Renal pelvis (tissue), 4 donors: ENCODE data around the gene OSBPL6. TPM values are rescaled to one million over a fixed set of nuclear protein-coding genes. Genes with fewer than 3 reads are reported as not detected.

Experiments
- DNase-seq: peaks from one replicate; pipeline ENCODE4 v3.0.0-alpha.2; 2013
- polyA plus RNA-seq, 3 donors: library from polyadenylated mRNA; unstranded; fragments of 120-200 nt; gene quantifications; one replicate each; pipeline ENCODE4 v1.2.1, GENCODE V29; 2013; ENCODE audit not compliant: insufficient read length in 3 of 3

OSBPL6 gene
- polyA plus RNA-seq, 3 donors = 6.0 to 6.9 (median 6.5) TPM

DNA sequence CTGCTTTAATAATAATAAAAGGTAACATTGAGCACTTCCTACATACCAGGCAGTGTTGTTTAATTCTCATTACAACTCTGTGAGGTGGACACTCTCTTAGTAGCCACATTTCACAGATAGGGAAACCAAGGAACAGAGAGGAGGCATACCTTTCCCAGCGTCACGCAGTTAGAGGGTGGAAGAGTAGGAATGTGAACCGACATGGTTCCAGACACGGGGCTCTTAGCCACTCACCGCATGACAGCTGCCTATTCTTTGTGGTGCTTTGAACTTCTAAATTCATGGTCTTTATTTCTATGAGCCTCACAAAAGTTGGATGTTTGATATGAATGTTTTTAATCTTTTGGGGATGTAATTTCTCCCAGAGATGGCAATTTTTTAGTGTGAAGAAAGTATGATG, 76.0 kb downstream of the OSBPL6 start:
- no peak for DNase-seq

DNA sequence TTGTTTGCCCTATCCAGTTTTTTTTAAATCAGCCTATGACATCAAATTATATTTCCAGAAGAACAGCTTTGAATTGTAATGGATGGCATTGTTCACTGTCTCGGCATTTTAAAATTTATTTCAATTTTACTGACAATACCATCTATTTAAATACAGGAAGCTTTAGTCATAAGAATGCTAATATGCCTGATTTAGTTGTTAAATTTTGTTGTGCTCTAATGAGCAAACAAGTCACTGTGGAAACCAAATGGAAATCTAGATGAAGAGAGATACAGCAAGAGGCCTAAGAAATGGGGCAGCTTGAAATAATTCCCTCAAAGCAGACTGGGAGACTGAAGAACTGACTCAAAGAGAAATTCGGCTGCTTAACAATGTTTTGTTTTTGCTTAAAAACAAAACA, 76.8 kb downstream of the OSBPL6 start:
- DNase-seq = no peak

DNA sequence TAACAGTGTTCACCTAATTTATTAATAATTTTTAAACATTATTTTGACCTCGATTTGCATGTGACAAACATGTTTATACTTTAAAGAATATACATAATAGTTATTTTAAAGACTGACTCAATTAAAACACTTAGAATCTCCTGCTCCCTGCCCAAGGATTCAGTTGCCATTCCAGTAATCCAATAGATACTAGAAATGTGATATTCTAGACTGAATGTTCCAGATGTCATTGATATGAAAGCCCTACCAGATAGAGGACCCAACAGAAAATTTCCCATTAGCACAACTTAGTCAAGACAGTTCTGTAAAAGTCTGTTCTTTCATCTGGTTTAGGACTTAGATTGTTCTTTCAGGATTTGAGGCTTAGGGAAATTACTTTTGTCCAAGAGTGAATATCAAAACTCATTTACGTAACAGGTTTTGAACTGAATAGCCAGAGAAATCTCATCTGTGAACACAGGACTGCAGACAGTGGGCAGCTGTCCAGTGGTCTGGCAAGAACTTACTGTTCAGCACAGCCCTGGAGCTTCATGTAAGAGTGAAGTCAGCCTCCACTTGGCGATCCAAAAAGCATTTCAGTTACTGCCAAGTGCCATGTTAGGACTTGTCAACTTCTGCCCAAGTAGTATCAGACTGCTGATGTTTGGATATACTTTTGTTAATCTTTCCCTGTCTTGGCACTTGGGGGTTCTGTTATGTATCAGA, 77.5 kb downstream of the OSBPL6 start:
- DNase-seq = no peak

DNA sequence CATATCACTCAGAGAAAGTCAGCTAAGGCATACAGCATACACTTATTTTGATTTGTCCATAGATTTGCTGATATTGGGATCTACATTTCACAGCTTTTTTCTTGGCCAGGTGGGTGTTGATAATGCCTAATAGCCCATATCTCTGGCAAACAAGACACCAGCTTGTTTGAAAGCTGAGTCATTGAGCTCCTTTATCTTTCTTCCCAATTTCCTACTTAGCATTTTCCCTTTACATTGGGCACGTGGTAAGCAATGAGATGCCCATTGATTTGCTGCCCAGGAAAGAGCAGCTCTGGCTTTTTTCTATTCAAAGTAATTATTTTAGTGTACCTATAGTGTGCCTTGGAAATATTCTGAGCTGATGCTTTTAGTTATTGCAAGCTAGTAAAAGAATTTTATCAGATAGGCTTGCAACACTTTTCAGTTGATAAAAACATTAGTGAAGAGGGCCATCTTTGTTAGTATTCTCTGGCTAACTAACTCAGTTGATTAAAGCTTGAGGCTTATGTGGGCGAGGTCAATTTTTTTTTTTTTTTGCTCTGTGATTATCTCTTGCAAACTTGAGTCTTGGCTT, 79.6 kb downstream of the OSBPL6 start:
- no peak for DNase-seq

DNA sequence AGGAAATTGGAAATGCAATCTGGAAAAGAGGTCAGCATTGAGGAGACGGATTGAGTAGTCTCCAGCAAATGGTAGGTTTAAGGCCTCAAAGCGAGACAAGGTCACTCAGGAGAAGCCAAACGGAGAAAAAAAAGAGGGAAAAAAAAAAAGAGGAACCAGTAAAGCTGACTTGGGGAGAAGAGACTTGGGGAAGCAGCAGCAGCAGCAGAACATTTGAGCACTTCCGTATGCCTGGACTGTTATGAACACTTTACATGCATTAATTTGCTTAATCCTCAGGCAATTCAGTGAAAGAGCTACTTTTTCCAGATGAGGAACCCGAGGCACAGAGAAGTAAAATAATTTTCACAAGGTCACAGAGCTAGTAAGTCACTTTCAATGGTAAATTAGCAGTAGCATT, 81.3 kb downstream of the OSBPL6 start:
- no peak for DNase-seq

DNA sequence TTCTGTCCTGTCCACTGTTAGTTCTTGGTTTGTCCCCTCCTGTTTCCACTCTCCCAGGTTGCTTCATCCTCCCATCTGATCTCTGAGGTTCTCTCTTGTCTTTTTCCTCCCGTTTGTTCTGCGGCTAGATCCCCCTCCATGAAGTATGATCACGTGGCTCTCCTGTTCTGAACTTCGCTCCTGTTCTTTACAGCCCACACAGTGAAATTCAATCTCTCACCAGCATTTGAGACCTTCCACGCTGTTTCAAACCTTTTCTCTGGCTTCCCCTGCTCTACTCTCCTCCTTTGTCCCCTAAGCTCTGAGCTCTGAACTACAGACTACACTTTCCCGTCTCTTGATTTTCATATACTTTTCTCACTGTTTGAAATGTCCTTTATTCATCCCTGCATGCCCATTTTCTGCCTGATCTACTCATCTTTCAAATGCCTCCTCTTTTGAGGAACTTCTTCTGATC, 83.5 kb downstream of the OSBPL6 start:
- DNase-seq = no peak

DNA sequence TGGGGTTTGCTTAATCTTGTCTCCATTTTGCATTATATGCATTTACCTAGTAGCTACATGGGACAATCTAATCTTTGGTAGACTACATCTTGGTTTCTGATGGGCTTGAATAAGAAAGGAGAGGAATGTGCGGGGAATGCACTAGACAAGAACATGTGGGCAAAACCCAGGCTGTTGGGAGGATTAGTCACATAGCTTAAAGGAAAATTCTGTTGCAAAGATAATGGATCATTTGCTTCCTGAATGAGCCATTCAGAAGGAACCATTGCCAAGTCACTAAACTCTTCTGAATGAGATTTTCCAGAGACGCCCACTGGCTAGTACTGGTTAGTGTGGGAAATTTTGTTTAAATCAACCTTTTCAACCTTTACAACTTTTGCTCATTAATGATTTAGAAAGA, 84.8 kb downstream of the OSBPL6 start:
- no peak for DNase-seq

DNA sequence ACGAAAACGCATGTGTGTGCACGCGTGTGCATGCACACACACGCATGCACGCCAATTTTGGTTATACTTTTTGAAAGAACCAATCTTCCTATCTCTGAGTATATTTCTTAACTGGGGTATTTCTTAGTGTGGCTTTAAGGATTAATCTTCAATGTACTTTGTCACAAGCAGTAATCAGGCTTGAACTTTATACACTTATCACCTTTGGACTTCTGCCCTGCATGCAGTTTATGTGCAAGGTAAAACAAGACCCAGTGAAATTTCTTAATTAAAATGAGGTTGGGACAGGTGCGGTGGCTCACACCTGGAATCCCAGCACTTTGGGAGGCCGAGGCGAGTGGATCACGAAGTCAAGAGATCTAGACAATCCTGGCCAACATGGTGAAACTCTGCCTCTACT, 85.3 kb downstream of the OSBPL6 start:
- no peak for DNase-seq

DNA sequence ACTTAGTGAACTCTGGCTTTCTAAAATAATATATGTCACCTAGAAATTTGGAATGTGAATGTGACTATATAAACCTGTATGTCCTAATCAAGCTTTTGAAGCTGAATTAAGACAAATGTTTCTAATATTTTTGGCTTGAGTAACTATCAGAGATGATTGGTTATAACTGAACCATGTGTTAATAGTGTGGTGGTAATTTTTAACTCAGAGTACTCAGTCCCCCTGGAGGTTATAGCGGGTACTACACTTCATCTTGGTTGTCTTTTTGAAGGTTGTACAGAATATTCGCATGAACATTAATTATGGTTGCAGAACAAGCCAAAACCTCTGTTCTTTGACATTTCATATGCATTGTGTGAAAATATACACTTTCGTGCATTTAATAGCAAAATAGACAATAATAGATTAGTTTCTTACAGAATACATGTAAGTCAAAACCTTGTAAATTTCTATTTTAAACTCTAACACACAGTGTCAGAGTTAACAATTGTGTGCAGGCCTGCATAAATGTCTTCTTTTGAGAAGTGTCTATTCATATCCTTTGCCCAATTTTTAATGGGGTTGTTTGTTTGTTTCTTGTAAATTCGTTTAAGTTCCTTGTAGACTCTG, 86.0 kb downstream of the OSBPL6 start:
- DNase-seq = no peak

DNA sequence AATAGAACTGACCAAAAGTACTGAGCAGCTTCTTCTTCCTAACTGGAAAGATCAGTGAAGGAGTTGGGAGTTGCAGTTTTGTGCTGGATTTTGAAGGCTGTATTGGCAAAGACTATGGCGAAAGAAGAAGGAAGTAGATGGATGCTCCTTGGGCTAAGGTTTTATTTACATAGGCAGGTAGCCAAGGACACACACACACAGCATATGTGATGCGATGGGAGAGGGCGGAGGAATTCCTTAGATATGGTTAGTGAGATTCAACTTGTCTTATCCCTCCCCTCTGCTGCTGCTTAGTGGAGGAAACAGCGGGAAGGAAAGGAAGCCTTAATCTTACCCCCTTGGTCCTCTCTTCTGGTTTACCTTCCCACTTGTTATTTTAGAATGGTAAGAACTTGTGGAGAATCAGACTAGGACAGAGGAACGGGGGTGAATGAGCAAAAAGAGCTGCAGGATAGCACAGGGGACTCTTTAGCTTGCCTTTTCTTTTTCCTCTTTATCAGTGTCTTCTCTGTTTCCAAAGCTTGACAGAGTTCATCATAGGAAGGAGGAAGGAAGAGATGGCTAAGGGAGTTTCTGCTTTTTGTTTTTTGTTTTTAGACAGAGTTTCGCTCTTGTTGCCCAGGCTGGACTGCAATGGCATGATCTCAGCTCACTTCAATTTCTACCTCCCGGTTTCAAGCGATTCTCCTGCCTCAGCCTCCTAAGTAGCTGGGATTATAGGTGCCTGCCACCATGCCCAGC, 87.9 kb downstream of the OSBPL6 start:
- DNase-seq = no peak

DNA sequence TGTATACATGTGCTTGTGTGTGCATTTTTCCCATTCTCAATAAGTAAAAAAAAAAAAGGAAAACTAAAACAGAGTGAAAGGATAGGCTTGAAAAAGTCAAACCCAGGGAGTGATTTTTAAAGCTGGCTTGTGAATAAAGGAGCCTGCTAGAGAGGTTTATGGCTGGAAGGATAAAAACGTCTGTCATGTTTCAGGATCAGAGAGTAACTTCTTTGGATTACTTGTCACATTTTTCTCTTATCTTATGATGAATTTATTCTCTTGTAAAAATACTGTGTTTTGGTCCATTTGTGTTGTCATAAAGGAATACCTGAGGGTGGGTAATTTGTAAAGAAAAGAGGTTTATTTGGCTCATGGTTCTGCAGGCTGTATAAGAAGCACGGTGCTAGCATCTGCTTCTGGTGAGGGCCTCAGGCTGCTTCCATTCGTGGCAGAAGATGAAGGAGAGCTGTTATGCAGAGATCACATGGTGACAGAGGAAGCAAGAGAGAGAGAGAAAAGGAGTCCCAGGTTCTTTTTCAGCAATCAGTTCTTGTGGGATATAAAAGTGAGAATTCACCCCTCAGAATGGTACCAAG, 89.1 kb downstream of the OSBPL6 start:
- no peak for DNase-seq

DNA sequence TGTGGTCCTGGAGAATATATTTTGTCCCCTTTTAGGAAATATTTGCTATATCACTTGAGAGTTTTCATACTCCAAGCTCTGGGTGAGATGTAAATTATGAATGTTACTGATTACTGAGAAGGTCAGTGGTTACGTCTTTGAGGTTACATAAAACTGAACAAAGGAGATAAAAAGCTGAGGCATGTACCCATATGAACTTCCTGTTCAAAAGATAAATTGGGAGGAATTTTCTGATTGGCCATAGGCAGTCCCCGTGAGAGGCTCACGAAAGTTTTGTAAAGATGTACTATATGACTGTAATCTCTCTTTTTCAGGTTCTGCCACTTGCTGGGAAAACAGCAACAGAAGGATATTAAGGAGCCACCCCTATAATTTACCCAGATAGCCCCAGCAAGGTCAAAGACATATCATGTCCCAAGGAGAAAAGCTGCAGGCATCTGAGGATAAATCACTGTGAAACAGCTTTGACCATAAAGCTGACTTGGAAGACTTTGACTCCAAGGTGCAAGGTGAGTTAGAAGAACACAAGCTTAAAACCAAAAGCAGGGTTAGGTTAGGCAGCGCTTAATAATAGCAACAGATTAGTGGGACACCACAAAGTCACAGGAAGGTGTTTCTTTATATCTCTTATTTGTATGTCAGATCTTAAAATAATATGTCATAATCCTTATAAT, 90.4 kb downstream of the OSBPL6 start:
- DNase-seq = no peak

DNA sequence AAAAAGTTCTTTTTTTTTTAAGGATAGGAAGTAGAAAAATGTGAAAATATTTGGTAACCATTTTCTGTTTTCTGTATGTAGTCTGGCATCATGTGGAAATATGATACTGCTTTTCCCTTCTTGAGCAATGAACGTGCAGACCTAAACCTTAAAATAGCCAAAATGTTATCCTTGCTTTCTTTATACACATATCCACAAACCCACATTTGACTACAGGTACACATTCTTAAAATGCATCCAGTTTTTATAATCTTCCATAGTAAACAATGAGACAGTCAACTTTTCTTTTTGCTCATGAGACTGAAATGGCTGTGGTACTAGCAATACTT, 90.9 kb downstream of the OSBPL6 start:
- no peak for DNase-seq

DNA sequence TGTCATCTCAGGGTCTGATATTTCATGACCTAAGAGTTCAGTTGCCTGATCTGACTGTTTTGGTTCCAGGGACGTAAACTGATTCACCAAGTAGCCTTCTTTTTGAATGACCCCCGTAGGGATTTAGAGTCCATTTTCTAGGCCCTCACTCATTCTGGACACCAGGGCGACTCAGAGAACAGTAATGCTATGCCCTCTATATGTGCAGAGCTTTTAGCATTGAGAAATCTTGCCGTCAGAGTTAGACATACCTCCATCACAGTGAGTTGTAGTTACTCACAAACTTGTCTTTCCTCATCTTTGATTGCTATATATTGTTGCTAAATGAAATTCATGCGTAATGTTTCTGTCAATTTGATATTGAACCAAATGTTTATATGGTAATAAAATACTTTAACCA, 92.3 kb downstream of the OSBPL6 start:
- DNase-seq = no peak

DNA sequence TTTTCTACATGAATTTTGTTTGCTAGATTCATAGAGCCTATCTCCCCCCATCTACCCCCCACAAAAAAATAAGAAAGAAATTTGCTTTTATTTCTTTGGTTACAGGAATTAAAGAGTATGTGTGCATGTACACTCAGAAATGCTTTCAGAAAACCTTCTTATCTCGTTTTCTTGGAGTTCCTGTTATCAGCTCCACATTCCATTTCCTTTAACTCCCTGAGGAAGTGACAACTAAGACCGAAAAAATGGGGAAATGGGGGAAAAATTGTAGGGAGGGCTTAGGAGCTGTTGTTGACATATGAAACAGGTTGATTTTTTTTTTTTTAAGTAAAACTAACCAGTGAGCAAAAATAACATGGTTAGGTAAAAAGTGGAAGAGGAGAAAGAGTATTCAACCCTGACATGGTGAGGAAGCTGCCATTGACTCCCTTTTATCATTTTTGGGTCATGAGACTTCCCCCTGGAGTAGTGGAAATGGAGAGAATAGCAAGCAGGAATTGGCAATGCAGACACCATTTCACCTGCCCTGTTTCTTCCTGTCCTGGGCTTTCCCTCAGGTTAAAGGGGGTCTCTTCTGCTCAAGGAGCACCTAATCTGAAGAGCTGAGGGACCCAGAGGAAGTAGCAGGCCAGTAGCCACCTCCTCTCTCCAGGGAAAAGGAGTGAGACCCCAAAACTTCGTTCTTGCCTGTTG, 93.5 kb downstream of the OSBPL6 start:
- no peak for DNase-seq

DNA sequence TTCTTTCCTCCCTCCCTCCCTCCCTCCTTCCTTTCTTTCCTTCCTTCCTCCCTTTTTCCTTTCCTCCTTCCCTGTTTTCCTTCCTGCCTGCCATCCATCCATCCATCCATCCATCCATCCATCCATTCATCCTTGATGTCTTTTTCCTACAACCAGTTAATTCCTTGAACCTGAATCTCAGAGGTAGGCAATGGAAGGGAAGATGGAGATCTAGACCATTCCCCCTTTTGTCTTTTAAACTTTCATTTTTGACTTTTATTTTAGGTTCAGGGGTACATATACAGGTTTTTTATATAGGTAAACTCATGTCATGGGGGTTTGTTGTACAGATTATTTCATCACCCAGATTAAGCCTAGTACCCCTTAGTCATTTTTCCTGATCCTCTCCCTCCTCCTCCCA, 97.4 kb downstream of the OSBPL6 start:
- no peak for DNase-seq

DNA sequence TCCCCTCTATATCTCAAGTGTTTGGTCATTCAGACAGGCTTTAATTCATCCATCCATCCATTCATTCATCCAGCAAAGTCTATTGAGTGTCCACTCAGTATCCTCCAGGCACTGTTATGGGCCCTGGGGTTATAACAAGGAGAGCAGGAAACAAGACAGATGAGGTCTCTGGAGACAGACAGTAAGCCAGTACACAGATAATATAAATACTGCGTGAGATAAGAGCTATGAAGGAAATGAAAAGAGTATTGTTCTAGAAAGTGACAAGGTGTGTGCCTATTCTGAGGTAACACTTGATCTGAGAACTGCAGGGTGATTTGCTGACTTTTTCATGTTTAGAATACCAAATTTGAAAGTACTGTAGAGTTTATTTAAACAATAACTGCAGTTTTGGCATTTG, 98.3 kb downstream of the OSBPL6 start:
- no peak for DNase-seq

DNA sequence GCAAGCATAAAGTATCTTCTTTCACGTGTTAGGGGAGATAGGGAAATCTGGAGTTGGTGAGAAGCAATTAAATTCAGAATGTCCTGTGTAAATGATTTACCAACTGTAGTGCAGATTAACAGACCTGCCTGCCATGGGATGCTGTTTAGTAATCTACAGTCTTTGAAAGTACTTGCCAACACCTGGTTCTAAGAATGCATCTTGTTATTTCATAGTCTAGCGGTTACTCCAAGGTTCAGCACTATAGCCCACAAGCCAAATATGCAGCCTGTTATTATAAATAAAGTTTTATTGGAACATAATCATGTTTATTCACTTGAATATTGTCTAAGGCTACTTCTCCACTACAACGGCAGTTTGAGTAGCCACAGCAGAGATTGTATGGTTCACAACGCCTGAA, 100.8 kb downstream of the OSBPL6 start:
- no peak for DNase-seq

DNA sequence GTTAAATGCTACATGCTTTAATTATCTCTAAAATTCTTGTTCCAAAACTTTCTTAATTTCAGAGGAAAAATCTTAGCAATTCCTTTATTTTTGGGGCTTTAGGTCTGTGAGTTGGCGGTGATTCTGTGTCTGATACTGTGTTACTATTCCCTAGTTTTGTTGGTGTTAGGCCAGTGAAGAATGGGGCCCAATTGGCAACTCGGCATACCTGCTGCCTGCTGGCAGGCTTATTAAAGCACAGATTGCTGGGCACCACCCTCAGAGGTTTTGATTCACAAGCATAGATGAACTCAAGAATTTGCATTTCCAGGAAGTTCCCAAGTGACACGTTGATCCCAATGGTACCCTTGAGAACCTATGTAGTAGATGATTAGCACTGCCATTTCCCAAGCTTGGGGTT, 101.6 kb downstream of the OSBPL6 start:
- DNase-seq = no peak

DNA sequence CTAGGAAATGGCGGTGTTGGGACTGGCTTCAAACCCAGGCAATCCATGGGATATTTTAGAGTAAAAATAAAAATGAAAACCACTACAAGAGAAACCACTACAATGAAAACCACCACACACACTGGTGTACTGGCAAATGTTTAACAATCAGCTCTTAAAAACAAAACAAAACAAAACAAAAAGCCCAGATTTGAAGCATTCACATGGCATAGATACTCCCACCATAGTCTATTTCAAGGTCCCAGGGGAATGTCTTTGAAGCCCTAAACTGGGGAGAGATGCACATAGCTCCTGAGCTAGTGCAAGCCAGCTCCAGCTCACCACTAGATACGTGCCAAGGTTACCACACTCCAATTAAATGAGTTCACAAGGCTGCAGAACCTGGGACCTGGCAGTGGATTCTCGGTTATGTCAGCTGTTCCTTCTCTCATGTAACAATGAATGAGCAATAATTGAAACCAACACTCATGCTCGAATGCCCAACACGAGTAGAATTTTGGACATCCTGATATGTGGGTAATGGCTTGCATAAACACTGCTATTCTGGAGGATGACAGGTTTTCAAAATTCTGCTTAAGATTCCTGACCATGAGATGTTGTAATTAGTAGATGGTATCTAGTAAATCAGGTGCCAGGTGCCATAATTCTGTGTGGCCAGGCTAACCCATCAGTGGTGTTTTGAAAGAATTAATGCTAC, 102.2 kb downstream of the OSBPL6 start:
- DNase-seq = no peak

DNA sequence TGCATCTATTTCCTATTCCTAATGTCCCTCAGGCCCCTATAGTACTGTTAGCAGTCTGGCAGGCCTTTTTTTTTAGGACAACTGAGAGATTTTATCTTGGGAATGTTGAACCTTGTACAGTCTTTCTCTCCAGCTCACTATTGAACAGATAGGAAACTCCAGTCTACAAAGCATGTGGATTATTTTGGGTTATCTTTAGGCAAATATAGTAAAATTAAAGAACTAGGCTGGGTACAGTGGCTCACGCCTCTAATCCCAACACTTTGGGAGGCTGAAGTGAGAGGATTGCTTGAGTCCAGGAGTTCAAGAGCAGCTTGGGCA, 102.7 kb downstream of the OSBPL6 start:
- DNase-seq = no peak
